Gastrocnemius medialis (tissue), 4 donors: ENCODE measurements around the gene KRT36.

Experiments
- POLR2A ChIP-seq, 2 donors: fragments of 450-650 bp; IDR thresholded peaks; one replicate each; pipeline ENCODE4 v1.6.1; 2017; ENCODE audit warnings: antibody characterized with exemption in 2 of 2, mild to moderate bottlenecking in 2 of 2, moderate library complexity in 2 of 2
- TF ChIP-seq, protein P1 (sequence below), 5 experiments: fragments of 450-650 bp in 3 of 5; fragments of 200-600 bp in 2 of 5; sonication (generic) in 2 of 5; IDR thresholded peaks in 4 of 5; conservative IDR thresholded peaks in 1 of 5; 1 replicate in 4 of 5; 2 replicates in 1 of 5; pipeline ENCODE4 v1.5.1; 2016 to 2019; ENCODE audit warnings: antibody characterized with exemption in 5 of 5, mild to moderate bottlenecking in 3 of 5, moderate library complexity in 3 of 5

DNA sequence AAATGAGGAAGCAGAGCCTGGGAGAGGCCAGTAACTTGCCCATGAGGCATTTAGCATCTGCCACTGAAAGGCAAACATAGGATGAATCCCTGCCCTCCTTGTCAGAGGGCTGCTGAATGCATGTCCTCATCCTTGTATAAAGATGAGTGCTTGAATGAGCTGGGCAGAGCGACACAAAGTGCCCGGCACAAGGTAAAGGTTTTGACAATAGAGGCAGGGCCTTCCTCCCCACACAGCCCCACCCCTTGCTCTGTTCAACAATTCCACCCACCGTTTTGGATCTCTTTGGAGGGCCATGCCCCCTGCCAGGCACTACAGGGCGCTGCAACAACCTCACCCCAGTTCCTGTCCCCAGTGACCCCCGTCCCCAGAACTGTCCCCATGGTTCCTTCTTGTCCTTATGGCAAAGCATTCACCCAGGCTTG is 39.8 kb upstream of the KRT36 start:
- TF ChIP-seq POLR2A (IDR thresholded peaks at IDR 0.05): no peak
- TF ChIP-seq, protein P1, sequence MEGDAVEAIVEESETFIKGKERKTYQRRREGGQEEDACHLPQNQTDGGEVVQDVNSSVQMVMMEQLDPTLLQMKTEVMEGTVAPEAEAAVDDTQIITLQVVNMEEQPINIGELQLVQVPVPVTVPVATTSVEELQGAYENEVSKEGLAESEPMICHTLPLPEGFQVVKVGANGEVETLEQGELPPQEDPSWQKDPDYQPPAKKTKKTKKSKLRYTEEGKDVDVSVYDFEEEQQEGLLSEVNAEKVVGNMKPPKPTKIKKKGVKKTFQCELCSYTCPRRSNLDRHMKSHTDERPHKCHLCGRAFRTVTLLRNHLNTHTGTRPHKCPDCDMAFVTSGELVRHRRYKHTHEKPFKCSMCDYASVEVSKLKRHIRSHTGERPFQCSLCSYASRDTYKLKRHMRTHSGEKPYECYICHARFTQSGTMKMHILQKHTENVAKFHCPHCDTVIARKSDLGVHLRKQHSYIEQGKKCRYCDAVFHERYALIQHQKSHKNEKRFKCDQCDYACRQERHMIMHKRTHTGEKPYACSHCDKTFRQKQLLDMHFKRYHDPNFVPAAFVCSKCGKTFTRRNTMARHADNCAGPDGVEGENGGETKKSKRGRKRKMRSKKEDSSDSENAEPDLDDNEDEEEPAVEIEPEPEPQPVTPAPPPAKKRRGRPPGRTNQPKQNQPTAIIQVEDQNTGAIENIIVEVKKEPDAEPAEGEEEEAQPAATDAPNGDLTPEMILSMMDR (IDR thresholded peaks at IDR 0.05 in 4 of 5, conservative IDR thresholded peaks at IDR 0.05 in 1 of 5): no peak
